ENCODE measurements around the gene ZNRF3.

DNA sequence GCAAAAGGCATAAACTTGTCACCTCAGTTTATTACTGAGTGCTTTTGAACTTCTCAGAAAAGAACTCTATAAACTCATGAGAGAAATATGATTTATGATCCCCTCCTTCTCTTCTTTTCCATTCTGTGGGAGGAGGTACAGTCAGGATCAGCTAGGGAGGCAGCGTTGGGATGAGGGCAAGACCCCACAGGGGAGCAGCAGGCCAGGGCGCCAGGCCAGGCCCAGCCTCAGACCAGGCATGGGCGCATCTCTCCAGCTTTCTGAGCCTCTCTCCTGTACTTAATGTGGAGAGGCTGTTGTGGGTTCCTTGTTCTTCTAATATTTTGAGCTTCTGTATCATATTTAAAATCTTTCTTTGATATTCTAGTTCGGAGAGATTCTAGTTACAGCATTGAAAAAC, 106.5 kb downstream of the ZNRF3 start:
- no peak for TF ChIP-seq EZH2 (IDR thresholded peaks at IDR 0.05; ENCODE audit: insufficient read depth, low read length)
- TF ChIP-seq, protein P1, sequence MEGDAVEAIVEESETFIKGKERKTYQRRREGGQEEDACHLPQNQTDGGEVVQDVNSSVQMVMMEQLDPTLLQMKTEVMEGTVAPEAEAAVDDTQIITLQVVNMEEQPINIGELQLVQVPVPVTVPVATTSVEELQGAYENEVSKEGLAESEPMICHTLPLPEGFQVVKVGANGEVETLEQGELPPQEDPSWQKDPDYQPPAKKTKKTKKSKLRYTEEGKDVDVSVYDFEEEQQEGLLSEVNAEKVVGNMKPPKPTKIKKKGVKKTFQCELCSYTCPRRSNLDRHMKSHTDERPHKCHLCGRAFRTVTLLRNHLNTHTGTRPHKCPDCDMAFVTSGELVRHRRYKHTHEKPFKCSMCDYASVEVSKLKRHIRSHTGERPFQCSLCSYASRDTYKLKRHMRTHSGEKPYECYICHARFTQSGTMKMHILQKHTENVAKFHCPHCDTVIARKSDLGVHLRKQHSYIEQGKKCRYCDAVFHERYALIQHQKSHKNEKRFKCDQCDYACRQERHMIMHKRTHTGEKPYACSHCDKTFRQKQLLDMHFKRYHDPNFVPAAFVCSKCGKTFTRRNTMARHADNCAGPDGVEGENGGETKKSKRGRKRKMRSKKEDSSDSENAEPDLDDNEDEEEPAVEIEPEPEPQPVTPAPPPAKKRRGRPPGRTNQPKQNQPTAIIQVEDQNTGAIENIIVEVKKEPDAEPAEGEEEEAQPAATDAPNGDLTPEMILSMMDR (IDR thresholded peaks at IDR 0.05; ENCODE audit: insufficient read depth, low read depth, low read length): no peak
